NCI-H2227 (cell line): Measurements from ENCODE around the gene SRRT.
A peak's percentile ranks its signal among the peaks of the same experiment; 100 is the strongest.

ENCODE experiments used
- DNase-seq: peaks from one replicate; lab custom pipeline; 2025; ENCODE audit not compliant: unreplicated experiment; lab: John Stamatoyannopoulos, UW

SRRT gene

GRCh38 chr7:100879685-100880261 is 4.9 kb downstream of the SRRT start:
- no peak for DNase-seq

DNA sequence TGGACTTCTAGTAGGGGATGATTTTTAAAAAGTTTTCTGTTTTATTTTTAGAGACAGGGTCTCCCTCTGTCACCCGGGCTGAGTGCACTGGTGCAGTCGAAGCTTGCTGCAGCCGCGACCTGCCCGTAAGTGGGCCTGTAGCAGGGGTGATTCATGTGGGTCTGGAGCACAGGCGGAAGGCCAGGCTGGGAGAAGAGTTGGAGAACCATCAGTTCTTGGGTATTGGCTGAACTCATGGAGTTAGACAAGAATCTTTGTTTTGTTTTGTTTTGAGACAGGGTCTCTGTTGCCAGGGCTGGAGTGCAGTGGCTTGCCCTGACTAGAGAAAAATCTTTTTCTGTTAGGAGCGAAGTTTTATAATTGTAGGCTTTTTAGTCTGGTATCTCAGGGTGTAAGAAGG is 5.7 kb downstream of the SRRT start:
- no peak for DNase-seq

DNA sequence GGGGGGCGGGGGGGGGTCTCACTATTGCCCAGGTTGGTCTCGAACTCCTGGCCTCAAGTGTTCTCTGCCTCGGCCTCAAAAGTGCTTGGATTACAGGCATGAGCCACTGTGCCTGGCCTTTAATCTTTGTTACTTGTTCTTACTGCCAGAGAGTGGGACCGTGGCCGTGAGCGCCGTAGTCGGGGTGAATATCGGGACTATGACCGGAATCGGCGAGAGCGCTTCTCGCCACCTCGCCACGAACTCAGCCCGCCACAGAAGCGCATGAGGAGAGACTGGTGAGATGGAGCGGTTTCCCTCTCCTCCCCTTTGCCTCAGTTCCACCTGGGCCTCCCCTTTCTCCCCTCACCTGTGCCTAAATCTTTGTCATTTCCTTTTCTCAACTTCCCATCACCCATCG is 6.2 kb downstream of the SRRT start:
- no peak for DNase-seq

- no peak for DNase-seq
These were observed 7.3 kb downstream of the SRRT start for GRCh38 chr7:100882201-100882600.

GRCh38 chr7:100882785-100883526 is 8.1 kb downstream of the SRRT start:
- DNase-seq: no peak

DNA sequence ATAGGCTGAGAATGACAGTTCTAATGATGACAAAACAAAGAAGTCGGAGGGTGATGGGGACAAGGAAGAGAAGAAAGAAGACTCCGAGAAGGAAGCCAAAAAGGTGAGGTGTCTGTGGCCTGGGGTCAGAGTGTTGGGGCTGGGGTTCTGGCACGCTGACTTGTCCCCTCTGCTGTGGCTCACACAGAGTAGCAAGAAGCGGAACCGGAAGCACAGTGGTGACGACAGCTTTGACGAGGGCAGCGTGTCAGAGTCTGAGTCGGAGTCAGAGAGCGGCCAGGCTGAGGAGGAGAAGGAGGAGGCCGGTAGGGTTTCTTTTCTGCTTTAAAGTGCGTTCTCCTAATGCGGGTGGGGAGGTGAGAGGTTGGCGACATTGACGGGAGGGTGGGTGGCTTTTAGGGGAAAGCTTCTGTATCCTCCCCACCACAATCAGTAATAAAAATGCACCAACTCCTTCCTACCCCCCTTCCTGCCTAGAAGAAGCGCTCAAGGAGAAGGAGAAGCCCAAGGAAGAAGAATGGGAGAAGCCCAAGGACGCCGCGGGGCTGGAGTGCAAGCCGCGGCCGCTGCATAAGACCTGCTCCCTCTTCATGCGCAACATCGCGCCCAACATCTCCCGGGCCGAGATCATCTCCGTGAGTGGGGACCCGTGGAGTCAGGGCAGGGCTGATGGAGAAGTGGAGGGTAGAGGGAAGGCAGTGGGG is 10.0 kb downstream of the SRRT start:
- DNase-seq: no peak

GRCh38 chr7:100885440-100886141 is 10.7 kb downstream of the SRRT start:
- no peak for DNase-seq

DNA sequence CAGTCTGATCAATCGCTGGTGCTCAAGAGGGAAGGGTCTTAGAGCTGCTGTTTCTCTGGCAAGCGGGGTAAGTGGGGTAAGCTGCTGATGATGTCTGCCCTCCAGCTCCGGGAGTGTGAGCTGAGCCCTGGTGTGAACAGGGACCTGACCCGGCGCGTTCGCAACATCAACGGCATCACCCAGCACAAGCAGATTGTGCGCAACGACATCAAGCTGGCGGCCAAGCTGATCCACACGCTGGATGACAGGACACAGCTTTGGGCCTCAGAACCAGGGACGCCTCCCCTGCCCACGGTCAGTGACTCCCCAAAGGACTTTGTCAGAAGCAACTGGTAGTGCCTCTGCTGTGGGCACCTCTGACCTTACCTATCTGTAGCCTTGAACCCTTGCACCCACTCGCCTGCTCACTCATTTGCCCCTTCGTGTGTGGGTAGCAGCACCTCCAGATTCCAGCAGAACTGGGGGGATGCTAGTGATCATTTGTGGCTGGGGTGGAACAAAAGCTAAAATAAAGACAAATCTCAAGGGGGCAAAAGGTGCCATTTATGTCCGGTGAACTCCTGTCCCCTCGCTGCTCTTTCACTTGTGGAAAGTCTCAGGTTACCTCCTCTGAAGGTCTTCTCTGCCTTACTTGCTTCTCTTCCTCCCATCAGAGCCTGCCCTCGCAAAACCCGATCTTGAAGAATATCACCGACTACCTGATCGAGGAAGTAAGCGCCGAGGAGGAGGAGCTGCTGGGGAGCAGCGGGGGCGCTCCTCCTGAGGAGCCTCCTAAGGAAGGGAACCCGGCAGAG is 11.4 kb downstream of the SRRT start:
- DNase-seq: no peak

DNA sequence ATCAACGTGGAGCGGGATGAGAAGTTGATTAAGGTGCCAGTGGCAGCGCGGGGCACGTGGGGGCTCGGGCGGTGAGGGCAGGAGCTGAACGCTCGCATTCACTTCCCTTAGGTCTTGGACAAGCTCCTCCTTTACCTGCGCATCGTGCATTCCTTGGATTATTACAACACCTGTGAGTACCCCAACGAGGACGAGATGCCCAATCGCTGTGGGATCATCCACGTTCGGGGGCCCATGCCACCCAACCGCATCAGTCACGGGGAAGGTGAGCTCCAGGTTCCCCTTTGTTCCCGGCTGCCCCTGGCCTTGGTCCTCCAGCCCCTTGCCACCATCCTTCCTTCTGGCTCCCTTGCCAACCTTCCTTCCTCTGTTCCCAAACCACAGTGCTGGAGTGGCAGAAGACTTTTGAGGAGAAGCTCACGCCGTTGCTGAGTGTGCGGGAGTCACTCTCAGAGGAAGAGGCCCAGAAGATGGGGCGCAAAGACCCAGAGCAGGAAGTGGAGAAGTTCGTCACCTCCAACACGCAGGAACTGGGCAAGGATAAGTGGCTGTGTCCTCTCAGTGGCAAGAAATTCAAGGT is 12.1 kb downstream of the SRRT start:
- no peak for DNase-seq

DNA sequence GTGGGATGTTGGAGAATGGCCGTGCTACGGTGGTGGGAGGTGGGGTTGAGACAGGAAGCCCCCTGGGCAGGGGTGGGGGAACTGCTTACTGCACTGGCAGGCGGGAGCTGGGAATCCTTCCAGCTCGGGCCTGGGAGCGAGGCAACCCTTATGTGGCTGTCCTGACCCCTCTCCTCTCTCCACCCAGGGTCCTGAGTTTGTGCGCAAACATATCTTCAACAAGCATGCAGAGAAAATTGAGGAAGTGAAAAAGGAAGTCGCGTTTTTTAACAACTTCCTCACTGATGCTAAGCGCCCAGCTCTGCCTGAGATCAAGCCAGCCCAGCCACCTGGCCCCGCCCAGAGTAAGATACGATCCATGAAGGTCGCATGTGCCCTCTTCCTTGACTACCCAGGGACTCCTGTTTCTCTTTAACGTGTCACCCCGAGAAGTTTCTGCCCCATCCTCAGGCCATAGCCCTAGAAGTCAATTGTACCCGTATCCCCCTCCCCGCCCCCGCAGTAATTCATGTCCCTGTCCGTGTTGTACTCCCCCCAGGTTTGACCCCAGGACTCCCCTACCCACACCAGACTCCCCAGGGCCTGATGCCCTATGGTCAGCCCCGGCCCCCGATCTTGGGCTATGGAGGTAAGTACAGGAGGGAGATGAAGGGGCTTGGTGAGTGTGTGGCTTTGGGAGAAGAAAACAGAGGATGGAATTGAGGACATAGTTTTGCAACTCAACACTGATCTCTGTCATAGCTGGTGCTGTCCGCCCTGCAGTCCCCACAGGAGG is 12.8 kb downstream of the SRRT start:
- no peak for DNase-seq

GRCh38 chr7:100888291-100888987 is 13.5 kb downstream of the SRRT start:
- no peak for DNase-seq

GRCh38 chr7:100888988-100889750 is 14.3 kb downstream of the SRRT start, which contains the start of gene UFSP1:
Gene UFSP1 (minus strand): TSS chr7:100889715. CDS start chr7:100889271, 444 bp downstream.
- DNase-seq: no peak

DNA sequence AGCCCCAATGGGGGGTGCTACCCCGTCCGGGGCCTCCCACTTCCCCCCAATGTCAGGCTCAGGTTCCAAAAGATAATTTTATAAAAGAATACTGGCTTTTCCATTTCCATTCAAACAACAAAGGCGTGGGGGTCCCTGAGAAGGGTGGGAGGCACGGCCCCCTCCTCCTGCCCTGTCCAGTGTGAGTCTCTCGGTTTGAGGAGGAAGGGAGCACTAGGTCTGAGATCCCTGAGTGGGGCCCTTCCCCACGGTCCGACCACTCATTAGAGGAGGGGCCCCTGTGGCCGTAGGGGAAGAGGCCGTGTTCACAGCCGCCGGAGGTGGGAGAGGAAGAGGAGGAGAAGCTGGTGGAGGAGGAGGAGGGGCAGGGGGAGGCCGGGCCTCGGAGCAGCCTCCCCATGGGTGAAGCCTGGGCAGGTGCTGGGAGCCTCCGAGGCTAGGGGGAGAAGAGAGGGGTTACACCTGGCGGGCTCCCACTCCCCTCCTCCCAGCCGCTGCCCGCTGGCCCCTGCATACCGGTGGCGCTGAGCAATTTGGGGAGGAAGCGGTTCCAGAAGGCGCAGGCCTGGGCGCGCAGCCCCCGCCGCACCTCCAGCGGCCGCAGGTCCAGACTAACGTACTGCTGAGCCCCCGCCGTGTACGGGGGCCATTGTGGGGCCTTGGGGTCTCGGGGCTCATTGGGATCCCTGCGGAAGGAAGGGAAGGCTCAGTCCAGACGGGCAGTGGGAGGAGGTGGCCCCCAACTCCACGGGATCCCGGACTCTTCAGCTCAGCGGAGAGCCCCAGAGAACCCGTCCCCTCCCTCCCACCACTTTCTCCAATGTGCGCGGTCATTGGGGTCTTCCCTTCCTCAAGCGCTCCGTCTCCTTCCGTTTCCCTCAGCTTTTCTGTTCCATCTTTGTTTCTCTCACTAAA is 16.0 kb downstream of the SRRT start:
- peak; percentile 71 for DNase-seq

DNA sequence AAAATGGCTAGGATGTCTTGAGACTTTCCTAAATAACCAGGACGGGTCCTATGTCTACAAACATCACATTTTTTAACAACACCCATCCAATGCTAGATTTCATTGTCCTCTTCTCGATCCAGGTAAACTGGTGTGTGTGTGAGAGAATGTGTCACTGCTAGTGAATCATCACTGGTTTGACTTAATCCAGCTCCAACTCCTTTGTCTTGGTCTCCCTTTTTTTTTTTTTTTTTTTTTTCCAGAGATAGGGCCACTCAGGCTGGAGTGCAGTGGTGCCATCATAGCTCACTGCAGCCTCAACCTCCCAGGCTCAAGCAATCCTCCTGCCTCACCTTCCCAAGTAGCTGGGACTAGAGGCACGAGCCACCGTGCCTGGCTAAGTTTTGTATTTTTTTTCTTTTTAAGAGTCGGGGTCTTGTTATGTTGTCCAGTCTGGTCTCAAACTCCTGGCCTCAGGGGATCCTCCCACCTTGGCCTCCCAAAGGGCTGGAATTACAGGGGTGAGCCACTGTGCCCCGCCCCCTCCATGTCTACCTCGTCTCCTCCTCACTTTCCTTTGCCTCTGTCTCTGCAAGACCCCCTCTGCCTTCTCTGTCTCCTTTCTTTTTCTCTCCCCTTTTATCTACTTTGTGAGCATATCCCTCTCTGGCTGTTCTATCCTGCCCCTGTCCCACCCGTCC is 16.8 kb downstream of the SRRT start:
- DNase-seq: no peak

GRCh38 chr7:100892364-100893317 is 17.7 kb downstream of the SRRT start:
- no peak for DNase-seq
